ENCODE measurements around the gene SMR3B. TPM values are rescaled to one million over a fixed set of nuclear protein-coding genes. Genes with fewer than 3 reads are reported as not detected.

The SMR3B gene
- polyA plus RNA-seq, 1 experiment, result not detected

GRCh38 chr4:70371987-70372386, 10.9 kb upstream of the SMR3B start:
- Histone ChIP-seq H3K27me3 (ENCODE audit: control insufficient read depth, insufficient read depth, low read length) (no peaks in the 10 kb centered on the region), H3K9me3 (ENCODE audit: control insufficient read depth, insufficient read depth, low read length) (no peaks in the 10 kb centered on the region), H3K4me3 (ENCODE audit: low read depth, low read length) (no peak overlapping the region), H3K27ac (ENCODE audit: low read depth, low read length) (no peak overlapping the region)
- no peak for TF ChIP-seq CTCF (IDR thresholded peaks at IDR 0.05; ENCODE audit: low read depth, low read length)
- no peak for DNase-seq (ENCODE audit: low read depth, low spot score)
- ChIA-PET POLR2A (no interaction called here), CTCF (no interaction called here)

- POLR2A ChIA-PET, result no interaction called here
- H3K27ac ChIP-seq (ENCODE audit: low read depth, low read length), result no peak overlapping the region
- H3K4me3 ChIP-seq (ENCODE audit: low read depth, low read length), result no peak overlapping the region
- H3K9me3 ChIP-seq (ENCODE audit: control insufficient read depth, insufficient read depth, low read length), result no peaks in the 10 kb centered on the region
- DNase-seq (ENCODE audit: low read depth, low spot score), result no peak
- CTCF ChIA-PET, result no interaction called here
- no peaks in the 10 kb centered on the region for H3K27me3 ChIP-seq (ENCODE audit: control insufficient read depth, insufficient read depth, low read length)
- no peak for TF ChIP-seq CTCF (IDR thresholded peaks at IDR 0.05; ENCODE audit: low read depth, low read length)
These were observed 10.2 kb upstream of the SMR3B start for GRCh38 chr4:70372760-70373159.

DNA sequence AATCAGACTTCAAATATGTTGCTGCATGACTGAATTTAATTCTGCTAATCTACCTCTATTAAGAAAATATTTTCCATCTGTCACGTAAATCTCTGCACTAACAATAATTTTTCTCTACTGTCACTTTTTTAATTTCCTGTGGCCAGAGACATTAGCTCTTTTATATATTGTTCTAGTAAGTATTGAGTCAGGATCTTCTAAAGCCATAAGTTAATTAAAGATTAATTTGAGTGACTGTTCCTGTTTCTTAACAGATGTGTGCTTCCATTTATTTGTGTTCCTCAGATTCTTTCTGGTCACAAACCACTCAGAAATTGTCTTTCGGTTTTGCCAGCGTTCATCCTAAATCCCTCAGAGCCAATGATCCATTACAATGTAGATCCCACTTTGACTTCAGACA, 2.4 kb upstream of the SMR3B start:
- H3K4me3 ChIP-seq (ENCODE audit: low read depth, low read length), result no peak overlapping the region
- no peak overlapping the region for H3K27ac ChIP-seq (ENCODE audit: low read depth, low read length)
- CTCF ChIA-PET, result interaction anchor here (0.6 kb wide), 1 partner anchor 197 kb away, joined by 3 read pairs; no protein-coding TSS in a partner anchor
- TF ChIP-seq CTCF (IDR thresholded peaks at IDR 0.05; ENCODE audit: low read depth, low read length), result no peak
- no peaks in the 10 kb centered on the region for H3K27me3 ChIP-seq (ENCODE audit: control insufficient read depth, insufficient read depth, low read length)
- DNase-seq (ENCODE audit: low read depth, low spot score), result no peak
- H3K9me3 ChIP-seq (ENCODE audit: control insufficient read depth, insufficient read depth, low read length), result no peaks in the 10 kb centered on the region
- POLR2A ChIA-PET, result no interaction called here

GRCh38 chr4:70392057-70392776, 9.3 kb downstream of the SMR3B start:
- no peak for TF ChIP-seq CTCF (IDR thresholded peaks at IDR 0.05; ENCODE audit: low read depth, low read length)
- DNase-seq (ENCODE audit: low read depth, low spot score), result no peak
- no peak overlapping the region for H3K27ac ChIP-seq (ENCODE audit: low read depth, low read length)
- no peak overlapping the region for H3K4me3 ChIP-seq (ENCODE audit: low read depth, low read length)
- H3K27me3 ChIP-seq (ENCODE audit: control insufficient read depth, insufficient read depth, low read length), result no peaks in the 10 kb centered on the region
- ChIA-PET POLR2A (no interaction called here), CTCF (no interaction called here)
- H3K9me3 ChIP-seq (ENCODE audit: control insufficient read depth, insufficient read depth, low read length), result no peaks in the 10 kb centered on the region

GRCh38 chr4:70397580-70397979, 14.6 kb downstream of the SMR3B start, which contains the start of gene OPRPN:
TSS of gene OPRPN (plus strand) at chr4:70397940. CDS start at chr4:70399286, 1,346 bp downstream.
- H3K27me3 ChIP-seq (ENCODE audit: control insufficient read depth, insufficient read depth, low read length), result no peaks in the 10 kb centered on the region
- no peak within 1 kb of the TSS for H3K4me3 ChIP-seq (ENCODE audit: low read depth, low read length)
- DNase-seq (ENCODE audit: low read depth, low spot score), result no peak
- no peak within 1 kb of the TSS for H3K27ac ChIP-seq (ENCODE audit: low read depth, low read length)
- ChIA-PET CTCF (no interaction called here), POLR2A (no interaction called here)
- H3K9me3 ChIP-seq (ENCODE audit: control insufficient read depth, insufficient read depth, low read length), result no peaks in the 10 kb centered on the region
- no peak for TF ChIP-seq CTCF (IDR thresholded peaks at IDR 0.05; ENCODE audit: low read depth, low read length)

Measured in AG04450 (cell line).